Gastrocnemius medialis (tissue), 4 donors: ENCODE measurements around the gene PALM3. TPM values are rescaled to one million over a fixed set of nuclear protein-coding genes. Genes with fewer than 3 reads are reported as not detected.

Experiments
- ATAC-seq, 2 donors: fragments of 150-250 bp; one replicate each; pipeline ENCODE4 v1.9.1; 2016
- DNase-seq, 2 donors: peaks; one replicate each; pipeline ENCODE4 v3.0.0-alpha.2; 2019
- H3K27ac ChIP-seq, 4 donors: fragments of 200-600 bp; sonication (generic); 1 replicate in 1 of 4; 2 replicates in 3 of 4; pipeline ENCODE4 v1.5.1; 2016 to 2018; ENCODE audit warnings: mild to moderate bottlenecking in 2 of 4, moderate library complexity in 1 of 4
- H3K27me3 ChIP-seq, 3 donors: fragments of 200-600 bp; sonication (generic) in 2 of 3; 1 replicate in 1 of 3; 2 replicates in 2 of 3; pipeline versions ENCODE4 v1.5.1 to v1.6.0; 2016 to 2019; ENCODE audit warnings: mild to moderate bottlenecking in 1 of 3, moderate library complexity in 1 of 3
- H3K36me3 ChIP-seq, 2 donors: fragments of 200-600 bp; sonication (generic) in 1 of 2; one replicate each; pipeline ENCODE4 v1.5.1; 2017 to 2018
- H3K4me1 ChIP-seq, 2 donors: fragments of 200-600 bp; sonication (generic) in 1 of 2; one replicate each; pipeline ENCODE4 v1.5.1; 2016 to 2017; ENCODE audit warnings: mild to moderate bottlenecking in 2 of 2
- H3K4me3 ChIP-seq, 4 donors: fragments of 200-600 bp; sonication (generic) in 3 of 4; 1 replicate in 1 of 4; 2 replicates in 3 of 4; pipeline ENCODE4 v1.5.1; 2016 to 2019; ENCODE audit warnings: mild to moderate bottlenecking in 2 of 4
- H3K9me3 ChIP-seq, 3 donors: fragments of 200-600 bp; sonication (generic) in 2 of 3; 1 replicate in 1 of 3; 2 replicates in 2 of 3; pipeline ENCODE4 v1.5.1; 2016 to 2019
- CTCF ChIP-seq, 5 experiments: fragments of 450-650 bp in 3 of 5; fragments of 200-600 bp in 2 of 5; sonication (generic) in 2 of 5; IDR thresholded peaks in 4 of 5; conservative IDR thresholded peaks in 1 of 5; 1 replicate in 4 of 5; 2 replicates in 1 of 5; pipeline ENCODE4 v1.5.1; 2016 to 2019; ENCODE audit warnings: antibody characterized with exemption in 5 of 5, mild to moderate bottlenecking in 3 of 5, moderate library complexity in 3 of 5
- POLR2A ChIP-seq, 2 donors: fragments of 450-650 bp; IDR thresholded peaks; one replicate each; pipeline ENCODE4 v1.6.1; 2017; ENCODE audit warnings: antibody characterized with exemption in 2 of 2, mild to moderate bottlenecking in 2 of 2, moderate library complexity in 2 of 2
- in situ Hi-C, 4 donors: fragments of 200-750 bp; cut with MboI; loops; one replicate each; pipeline versions ENCODE4 v1.15.0 to v1.8.0; 2017; ENCODE audit warnings: low sequenced_read_pairs in 4 of 4
- intact Hi-C: fragments of 100-400 bp; cut with DNase I; formaldehyde crosslinking; loops from one replicate; pipeline ENCODE4 v1.15.1; 2023; ENCODE audit warnings: low total_unique reads
- total RNA-seq, 4 donors: library from RNA; depleted of rRNA; stranded (reverse); fragments of >200 nt; gene quantifications; one replicate each; pipeline versions ENCODE4 v1.1.0 to v1.2.3, GENCODE V29; 2016

PALM3 gene
- total RNA-seq, 4 donors from 2014 or later = not detected

GRCh38 chr19:14005349-14006084 lies 56.4 kb downstream of the PALM3 start:
- no peaks in the 10 kb centered on the region for H3K9me3 ChIP-seq
- no peak for TF ChIP-seq CTCF (IDR thresholded peaks at IDR 0.05 in 4 of 5, conservative IDR thresholded peaks at IDR 0.05 in 1 of 5)
- TF ChIP-seq POLR2A (IDR thresholded peaks at IDR 0.05) = peak; percentile 78 to 89
- peak overlapping the region; percentile 96 to 100 (median 99) for H3K27ac ChIP-seq
- H3K4me3 ChIP-seq = peak overlapping the region; percentile 84 to 97 (median 91)
- peak; percentile 91 for DNase-seq
- peak; percentile 35 to 48 for ATAC-seq
- no peaks in the 10 kb centered on the region for H3K36me3 ChIP-seq
- no peaks in the 10 kb centered on the region for H3K27me3 ChIP-seq
- intact Hi-C loops = loop anchor here (1.0 to 10.0 kb wide), 8 partner anchors 53 to 557 kb away; partner anchors contain the start of genes ASF1B, BRME1, CC2D1A and DCAF15
- peaks cover 40 to 45% of the 10 kb centered on the region in 2 donors for H3K4me1 ChIP-seq
- in situ Hi-C loops = no loop called here

GRCh38 chr19:14004619-14005348 lies 57.1 kb downstream of the PALM3 start:
- Histone ChIP-seq H3K27ac (peak overlapping the region; percentile 96 to 100 (median 99)), H3K27me3 (no peaks in the 10 kb centered on the region), H3K4me1 (peaks cover 40 to 45% of the 10 kb centered on the region in 2 donors), H3K4me3 (peak overlapping the region; percentile 84 to 97 (median 91)), H3K9me3 (no peaks in the 10 kb centered on the region), H3K36me3 (no peaks in the 10 kb centered on the region)
- DNase-seq (peak; percentile 78 to 81), ATAC-seq (peak; percentile 9 to 24)
- intact Hi-C loops = loop anchor here (2.0 to 10.0 kb wide), 5 partner anchors 113 to 558 kb away; partner anchors contain the start of genes ASF1B, PRKACA and ZSWIM4
- TF ChIP-seq POLR2A (IDR thresholded peaks at IDR 0.05) = peak; percentile 10 to 34
- TF ChIP-seq CTCF (IDR thresholded peaks at IDR 0.05 in 4 of 5, conservative IDR thresholded peaks at IDR 0.05 in 1 of 5) = no peak
- in situ Hi-C loops = loop anchor here in 1 of 4 donors (5.0 kb wide), 1 partner anchor 52 kb away; the partner anchor contains the start of gene DCAF15

Other genes starting within 250 kb of the PALM3 start
- gene NANOS3, start 184.9 kb downstream of the PALM3 start, total RNA-seq = not detected
- 1 to 10 TPM in 1 of 4 donors, under 1 TPM in 3; 0.19 to 1.0 (median 0.56) TPM for gene BRME1, start 156.0 kb downstream of the PALM3 start, total RNA-seq
- gene CC2D1A, start 155.9 kb downstream of the PALM3 start, total RNA-seq = 10 to 100 TPM; 22.3 to 44.9 (median 33.7) TPM
- gene PODNL1, start 123.7 kb downstream of the PALM3 start, total RNA-seq = under 1 TPM in 2 of 4 donors, not detected in 2; 0.55 to 0.61 TPM
- 10 to 100 TPM; 11.2 to 38.8 (median 18.0) TPM for gene DCAF15, start 109.6 kb downstream of the PALM3 start, total RNA-seq
- gene RFX1, start 55.8 kb downstream of the PALM3 start, total RNA-seq = 1 to 10 TPM; 2.7 to 7.2 (median 4.4) TPM
- gene RLN3, start 33.9 kb downstream of the PALM3 start, total RNA-seq = not detected
- gene IL27RA, start 30.3 kb downstream of the PALM3 start, total RNA-seq = 1 to 10 TPM; 1.4 to 3.7 (median 2.0) TPM
- 1 to 10 TPM; 1.8 to 8.0 (median 5.7) TPM for gene MISP3, start 10.7 kb upstream of the PALM3 start, total RNA-seq
- gene C19orf67, start 23.7 kb upstream of the PALM3 start, total RNA-seq = not detected
- 10 to 100 TPM; 15.1 to 71.8 (median 40.2) TPM for gene SAMD1, start 28.7 kb upstream of the PALM3 start, total RNA-seq
- gene PRKACA, start 55.7 kb upstream of the PALM3 start, total RNA-seq = 100 to 1,000 TPM in 3 of 4 donors, 10 to 100 TPM in 1; 74.7 to 180 (median 147) TPM
- 1 to 10 TPM in 3 of 4 donors, not detected in 1; 1.2 to 4.1 (median 1.5) TPM for gene ASF1B, start 74.5 kb upstream of the PALM3 start, total RNA-seq
- gene ADGRL1, start 144.1 kb upstream of the PALM3 start, total RNA-seq = 1 to 10 TPM in 2 of 4 donors, under 1 TPM in 2; 0.76 to 3.5 (median 1.2) TPM